GM18861 (cell line): Measurements from ENCODE around the gene CFAP299.
"Not testable (repeated sequence)": the region's sequence is repeated elsewhere in the genome, so short reads cannot be mapped to it uniquely, and the experiment has no call there.

Experiments
- ATAC-seq: cut with Tn5 transposase; IDR thresholded peaks from one replicate; pipeline ENCODE4 v1.9.1; 2021; ENCODE audit not compliant: unreplicated experiment

Gene CFAP299

DNA sequence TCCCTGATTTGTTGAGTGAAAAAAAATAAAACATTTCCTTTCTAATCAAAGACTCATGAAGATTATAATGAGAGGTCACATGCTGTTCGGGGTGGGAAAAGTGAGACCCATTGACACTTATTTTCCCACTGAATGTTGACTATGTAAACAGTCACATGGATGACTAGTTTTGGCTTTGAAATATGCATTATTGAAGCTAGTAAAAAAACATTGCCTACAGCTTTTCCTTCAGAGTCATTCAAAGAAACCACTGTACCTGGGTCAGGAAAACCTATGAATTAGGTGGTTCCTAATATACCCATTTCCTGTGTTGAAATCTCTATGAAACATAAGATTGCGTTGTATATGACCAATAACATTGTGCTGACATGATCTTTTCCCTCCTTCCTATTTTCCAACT is 251.2 kb downstream of the CFAP299 start:
- ATAC-seq = no peak

DNA sequence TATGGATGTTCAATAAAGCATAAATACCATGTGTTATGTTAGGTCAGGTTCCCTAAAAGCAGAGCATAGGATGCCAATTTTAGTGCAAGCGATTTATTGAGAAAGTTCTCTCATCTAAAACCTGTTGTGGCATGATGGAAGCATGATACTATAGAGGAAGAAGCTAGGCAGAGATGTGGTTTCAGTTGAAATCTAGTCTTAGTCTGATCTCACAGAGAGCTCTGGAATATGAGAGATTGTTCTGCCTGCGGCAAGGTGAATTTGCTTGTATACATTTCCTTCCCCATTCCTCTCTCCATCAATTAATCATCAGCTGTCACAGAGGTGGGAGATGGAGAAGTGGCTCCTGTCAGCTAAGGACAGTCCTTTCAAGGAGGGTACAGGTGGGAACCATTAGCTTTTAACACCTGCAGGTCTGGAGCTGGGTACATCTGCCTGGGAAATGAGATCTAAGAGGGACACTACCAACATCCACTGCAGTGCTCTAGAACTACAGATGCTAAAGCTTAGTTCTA is 252.4 kb downstream of the CFAP299 start:
- no peak for ATAC-seq

DNA sequence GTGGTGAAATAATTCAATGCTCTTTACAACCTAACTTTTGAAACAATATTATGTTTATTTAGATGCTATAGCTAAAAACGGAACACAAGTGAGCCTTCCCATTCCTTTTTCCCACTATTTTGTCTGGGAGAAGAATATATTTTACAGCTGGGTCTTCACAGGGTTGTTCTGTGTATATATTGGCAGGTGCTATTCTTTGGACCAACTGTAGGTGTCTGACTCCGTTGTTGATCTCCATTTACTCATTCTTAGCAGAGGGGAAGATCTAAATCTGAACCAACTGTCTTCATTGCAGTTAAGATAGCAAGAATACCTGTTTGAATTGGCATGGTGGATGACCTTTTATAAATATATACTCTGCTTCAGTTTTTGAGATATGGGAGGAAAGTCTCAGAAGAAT is 257.4 kb downstream of the CFAP299 start:
- peak; percentile 93 for ATAC-seq

DNA sequence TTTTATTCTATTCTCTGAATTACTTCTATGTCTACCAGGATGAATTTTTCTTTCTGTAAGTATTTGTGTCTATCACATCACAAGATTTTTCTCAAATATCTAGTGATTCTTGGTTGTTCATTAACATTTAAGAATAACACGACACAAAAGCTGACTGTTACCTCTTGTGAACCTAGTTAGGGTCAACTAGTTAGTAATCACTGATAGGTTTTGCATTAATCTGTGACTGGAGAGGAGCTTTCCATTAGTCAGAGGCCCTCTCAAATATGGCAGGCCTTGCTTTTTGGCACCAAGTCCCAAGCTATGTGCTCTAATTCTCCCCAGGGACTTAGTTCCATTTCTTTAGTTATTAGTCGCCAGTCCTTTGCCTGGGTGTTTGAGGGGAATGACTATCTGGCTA is 259.2 kb downstream of the CFAP299 start:
- ATAC-seq = no peak

DNA sequence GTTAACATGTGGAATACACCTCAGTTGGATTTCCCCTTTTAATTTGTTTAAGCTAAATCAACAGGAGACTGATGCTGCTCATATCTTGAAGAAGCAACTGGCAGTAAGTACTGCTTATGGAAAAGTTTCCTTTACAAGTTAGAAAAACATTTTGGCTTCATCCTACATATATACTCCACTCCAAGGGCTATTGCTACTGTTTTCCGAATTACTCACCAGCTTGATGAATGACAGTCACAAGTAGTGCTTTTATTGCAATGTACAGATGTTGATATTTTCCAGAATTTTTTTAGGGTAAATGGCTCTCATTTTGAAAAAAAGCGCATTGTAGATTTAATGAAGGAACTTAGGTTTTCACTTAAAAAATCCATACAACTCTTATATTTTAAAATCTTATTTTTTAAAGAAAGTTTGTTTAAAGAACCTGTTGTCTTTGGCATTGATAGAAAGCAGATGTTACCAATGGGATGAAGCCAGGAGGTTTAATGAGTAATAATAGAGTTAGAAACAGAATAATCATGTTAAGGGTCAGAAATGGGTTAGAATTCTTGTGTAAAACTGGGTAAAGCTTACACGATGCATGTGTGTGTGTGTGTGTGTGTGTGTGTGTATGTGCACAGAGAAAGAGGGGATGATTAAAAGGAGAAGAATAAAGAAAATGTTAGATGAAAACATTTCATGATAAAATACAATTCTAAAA is 272.9 kb downstream of the CFAP299 start:
- no peak for ATAC-seq

DNA sequence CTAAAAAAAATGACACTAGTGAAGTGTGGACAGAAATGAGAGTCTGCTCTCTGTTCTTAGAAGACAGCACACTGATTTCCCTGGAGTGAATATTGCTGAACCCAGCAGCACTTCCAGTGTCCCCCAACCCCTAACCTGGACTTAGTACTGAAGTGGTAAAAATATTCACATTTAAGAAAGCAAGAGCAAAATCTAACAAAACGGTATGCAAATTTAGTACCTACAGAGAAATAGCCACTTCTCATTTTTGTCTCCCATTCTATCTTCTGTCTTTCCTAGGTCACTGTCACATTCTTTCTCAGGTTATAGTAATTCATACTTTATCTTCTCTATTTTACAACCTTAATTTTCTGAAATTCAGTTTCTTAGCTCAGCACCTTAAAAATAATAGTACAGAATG is 274.7 kb downstream of the CFAP299 start:
- no peak for ATAC-seq

DNA sequence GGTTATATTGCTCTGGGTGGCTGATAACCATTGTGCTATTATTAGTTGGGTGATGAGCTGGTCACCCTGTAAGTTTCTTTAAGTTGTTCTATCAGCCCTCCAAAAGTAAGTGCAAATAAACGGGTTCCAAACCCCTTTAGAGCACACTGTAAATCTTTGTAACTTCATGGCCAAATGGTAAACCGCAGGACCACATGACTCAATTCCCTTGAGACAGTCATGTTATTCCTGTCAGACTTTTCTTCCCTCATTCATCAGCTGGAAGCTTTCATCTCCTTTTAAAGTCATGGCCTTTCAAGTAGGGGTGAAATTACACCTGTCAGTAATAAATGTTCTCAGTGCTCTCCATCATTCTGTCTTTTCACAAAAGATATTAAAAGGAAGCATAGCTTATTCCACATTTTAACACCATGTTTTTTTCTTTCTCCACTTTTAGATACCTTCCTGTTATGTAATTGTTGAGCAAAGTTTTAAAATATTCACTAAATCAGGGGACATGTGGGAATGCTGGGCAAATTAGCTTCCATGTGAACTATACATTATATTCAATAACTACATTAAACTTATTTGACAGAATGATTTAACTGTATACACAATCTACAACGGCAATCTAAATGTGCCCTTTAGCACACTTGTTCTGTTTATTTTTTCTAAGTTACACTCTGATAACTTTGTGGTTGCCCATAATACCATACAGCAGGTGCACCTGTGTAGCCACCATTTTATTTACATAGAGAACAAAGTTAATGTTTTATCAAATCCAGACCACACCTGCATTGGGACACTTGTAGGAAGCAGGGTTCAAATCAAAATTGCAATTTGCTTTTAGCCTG is 275.5 kb downstream of the CFAP299 start:
- peak; percentile 75 for ATAC-seq

DNA sequence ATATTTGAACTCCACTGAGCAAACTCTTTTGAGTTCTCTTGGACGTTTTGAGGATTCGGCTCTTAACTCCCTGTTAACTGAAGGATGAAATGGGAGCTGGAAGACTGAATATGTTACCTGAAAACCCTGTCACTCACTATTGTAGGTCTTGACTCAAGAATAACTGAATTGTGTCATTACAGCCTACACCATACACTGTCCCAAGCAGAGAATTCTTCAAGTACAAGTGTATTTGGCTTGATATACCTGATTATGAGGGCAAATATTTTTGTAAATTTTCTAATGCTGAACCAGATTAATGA is 276.1 kb downstream of the CFAP299 start:
- ATAC-seq = peak; percentile 4

DNA sequence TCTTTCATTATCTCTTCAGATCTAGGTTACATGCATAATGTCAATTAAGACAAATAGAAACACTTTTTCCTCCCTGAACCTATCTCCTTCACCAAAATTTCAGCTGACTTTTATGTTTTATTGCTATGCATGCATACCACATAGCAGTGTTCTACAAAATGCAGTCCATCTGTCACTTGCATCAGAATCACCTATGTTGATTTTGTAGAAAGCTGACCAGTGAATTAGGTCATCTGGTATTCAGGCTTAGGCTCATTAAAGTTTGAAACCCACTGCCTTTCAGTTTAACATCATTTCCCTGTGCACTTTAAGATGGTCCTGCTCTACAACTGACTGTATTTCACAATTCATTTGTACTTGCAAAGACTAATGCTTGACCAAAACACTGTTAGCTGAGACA is 277.9 kb downstream of the CFAP299 start:
- no peak for ATAC-seq

DNA sequence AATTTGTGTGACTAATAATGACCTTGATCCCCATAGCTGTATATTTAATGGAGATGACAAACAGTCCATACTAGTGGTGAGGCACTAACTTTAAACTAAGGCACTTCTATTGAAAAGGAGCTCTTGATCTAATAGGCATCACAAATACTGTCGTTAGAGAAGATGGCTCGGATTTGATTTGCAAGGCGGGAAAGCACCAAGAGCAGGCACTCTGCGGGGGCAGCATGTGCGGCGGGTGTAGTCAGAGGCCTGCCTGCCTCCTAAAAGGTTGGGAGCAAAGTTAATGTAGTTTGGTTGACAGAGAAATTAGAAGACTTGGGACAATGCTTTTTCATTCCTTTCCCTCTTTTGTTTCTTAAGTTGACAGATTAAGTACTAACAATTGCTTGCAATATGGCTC is 278.8 kb downstream of the CFAP299 start:
- ATAC-seq = no peak

DNA sequence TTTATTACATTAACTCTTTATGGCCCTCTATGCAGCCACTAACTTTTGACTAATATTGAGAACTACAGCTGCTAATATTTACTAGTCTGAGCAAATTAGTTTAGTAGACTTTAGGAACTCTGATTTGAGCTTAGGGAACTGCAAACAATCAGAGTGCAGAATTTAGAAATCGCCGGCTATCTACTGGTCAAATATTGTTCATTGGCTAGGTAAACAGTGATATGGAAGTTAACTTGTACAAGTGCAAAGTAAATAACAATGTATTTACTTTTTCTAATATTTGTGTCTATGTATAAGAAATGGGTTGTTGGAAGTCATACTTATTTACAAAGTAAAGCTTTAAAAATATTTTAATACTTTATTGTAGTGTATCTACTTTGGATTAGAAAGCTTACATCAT is 279.6 kb downstream of the CFAP299 start:
- ATAC-seq = no peak

DNA sequence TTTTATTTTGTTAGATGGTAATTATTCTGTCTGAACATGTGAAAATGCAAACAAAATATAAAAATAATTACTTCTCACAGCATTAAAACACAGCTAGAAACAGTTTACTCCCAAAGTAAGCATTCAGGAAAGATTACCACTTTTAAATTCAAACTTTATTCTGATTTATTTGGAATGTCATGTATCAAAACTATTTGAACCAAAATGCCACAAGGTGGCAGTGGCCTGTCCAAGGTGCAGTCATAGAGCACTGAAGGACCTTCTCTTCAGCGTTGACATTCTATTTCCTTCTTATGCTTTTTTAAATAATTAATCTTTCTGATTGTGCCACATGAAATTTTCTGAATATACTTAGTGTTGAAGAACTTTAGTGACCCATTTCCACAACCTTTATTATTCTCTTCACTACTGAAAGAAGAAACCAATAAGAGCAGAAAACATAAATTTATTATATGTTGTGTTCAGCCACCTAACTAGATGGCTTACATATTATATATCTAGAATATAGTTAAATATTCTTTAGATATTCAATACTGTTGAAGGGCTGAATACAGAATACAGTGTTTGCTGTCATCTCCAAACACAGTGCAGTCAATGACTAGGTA is 283.6 kb downstream of the CFAP299 start:
- ATAC-seq = no peak

DNA sequence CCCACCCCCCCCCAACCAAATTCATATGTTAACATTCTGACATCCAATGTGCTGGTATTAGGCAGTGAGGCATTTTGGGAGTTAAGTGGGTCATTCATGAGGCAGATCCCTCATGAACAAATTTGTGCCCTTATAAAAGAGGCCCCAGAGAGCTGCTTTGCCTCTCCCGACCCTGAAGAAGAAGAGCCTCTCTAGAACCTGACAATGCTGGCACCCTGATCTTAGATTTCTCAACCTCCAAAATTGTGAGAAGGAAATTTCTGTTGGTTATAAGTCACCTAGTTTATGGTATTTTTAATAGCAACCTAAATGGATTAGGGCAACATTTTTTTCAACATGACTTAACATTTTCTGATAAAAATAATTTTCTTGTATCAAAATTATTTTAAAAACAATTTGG is 296.3 kb downstream of the CFAP299 start:
- ATAC-seq = no peak

DNA sequence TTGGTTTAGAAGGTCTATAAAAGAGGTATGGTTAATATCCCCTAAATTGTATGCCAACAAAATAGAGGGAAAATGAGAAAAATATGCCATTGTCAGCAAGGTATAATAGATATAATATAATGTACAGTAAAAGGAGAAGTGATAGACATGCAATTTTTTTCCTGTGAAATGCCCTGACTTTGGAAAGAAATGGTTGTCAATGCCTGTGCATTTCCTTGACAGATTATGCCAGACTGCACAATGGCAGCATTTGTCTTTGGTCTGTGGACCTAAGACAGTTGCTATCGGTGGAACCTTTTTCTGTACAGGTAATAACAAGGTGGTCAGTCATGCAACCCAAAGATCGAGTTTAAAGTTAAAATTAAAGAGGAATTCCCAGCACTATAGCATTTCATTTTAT is 301.7 kb downstream of the CFAP299 start:
- ATAC-seq = no peak

DNA sequence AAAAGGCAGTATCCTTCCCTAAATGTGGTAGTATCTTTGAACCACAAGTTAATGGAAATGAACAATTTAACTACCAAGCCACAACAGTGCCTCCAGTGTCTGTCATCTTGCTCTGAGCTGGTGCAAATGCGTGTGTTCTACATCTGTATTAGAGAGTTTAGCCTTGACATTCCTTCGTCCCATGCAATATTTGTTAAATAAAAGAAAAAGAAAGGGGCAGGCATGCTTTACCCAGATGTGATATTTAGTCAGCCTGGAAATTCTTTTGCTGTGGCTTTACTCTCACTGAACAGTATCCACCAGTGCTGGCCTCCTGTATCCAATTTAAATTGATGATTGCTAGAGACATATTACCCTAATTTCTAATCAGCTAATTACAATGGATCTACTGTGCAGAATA is 310.5 kb downstream of the CFAP299 start:
- no peak for ATAC-seq

DNA sequence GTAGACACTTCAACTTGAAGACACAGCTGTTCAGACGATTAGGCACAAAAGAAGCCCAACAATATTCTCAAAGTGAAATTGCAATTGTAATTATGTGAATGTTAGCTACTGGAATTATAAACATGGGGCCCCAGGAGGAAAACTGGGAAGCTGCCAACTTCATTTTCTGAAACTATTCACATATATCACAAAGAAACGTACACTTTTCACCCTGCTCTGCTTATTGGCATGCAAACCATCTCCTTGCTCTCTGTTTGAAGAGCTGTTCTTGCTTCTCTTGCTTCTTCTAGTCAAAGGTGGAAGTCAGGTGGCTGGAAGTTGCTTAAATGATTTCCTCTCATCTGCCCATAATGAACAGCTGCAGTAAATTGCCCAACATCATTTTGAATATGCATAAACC is 320.1 kb downstream of the CFAP299 start:
- ATAC-seq = no peak

DNA sequence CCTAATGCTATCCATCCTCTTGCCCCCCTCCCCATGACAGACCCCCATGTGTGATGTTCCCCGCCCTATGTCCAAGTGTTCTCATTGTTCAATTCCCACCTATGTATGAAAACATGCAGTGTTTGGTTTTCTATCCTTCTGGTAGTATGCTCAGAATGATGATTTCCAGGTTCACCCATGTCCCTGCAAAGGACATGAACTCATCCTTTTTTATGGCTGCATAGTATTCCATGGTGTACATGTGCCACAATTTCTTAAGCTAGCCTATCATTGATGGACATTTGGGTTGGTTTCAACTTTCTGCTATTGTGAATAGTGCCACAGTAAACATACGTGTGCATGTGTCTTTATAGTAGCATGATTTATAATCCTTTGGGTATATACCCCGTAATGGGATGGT is 334.6 kb downstream of the CFAP299 start:
- not testable (repeated sequence) for ATAC-seq

DNA sequence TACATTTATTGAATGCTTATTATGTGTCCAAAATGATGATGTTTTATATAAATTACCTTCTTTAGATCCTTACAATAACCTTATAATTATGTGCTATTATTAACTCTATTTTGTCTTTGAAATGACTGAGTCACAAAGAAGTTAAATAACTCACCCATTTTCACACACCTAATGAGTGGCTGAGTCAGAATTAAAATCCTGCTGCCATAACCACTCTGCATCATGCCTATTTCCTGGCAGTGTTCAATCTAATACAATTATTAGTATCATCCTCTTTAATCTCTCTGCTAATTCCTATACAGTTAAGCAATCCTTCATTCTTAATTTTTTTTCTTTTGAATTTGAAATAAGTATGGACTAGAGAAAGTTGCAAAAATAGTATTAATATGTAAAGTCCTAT is 342.9 kb downstream of the CFAP299 start:
- no peak for ATAC-seq

DNA sequence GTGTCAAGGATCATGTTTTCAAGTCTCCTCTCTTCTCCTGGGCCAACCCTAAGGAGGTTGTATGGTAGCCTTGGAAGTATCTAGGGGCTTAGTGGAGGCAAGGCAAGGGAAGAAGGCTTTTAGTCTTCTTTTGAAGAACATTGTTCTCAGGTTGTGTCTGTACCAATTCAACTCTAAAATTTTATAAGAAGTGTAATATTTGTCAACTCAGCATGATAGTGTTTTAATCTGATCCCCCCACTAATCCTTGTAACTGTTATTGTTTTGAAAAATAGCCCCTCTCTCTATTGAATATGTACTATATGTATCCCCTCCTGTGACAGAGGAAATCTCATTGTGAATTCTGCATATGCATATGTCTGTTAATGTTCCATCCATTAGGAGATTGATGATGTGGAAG is 345.4 kb downstream of the CFAP299 start:
- no peak for ATAC-seq

DNA sequence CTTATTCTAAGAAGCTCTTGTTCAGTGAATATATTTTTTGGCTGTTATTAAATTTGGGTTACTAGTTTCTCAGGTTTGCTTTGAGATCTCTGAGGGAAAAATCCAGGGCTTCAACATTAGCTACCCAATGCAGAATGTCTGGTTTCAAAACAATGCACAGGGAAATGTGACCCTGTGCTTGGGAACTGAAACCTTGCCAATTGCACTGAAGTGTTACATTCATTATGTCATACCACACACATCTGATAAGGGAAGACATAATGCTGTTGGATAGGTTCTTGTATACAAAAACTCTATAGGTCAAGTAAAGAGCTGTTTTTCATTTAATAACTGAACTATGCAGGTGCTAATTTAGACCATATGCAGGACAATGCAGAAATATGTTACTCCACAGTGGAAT is 349.7 kb downstream of the CFAP299 start:
- no peak for ATAC-seq

DNA sequence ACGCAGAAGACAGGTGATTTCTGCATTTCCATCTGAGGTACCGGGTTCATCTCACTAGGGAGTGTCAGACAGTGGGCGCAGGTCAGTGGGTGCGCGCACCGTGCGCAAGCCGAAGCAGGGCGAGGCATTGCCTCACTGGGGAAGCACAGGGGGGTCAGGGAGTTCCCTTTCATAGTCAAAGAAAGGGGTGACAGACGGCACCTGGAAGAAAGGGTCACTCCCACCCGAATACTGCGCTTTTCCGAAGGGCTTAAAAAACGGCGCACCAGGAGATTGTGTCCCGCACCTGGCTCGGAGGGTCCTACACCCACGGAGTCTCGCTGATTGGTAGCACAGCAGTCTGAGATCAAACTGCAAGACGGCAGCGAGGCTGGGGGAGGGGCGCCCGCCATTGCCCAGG is 352.2 kb downstream of the CFAP299 start:
- not testable (repeated sequence) for ATAC-seq

DNA sequence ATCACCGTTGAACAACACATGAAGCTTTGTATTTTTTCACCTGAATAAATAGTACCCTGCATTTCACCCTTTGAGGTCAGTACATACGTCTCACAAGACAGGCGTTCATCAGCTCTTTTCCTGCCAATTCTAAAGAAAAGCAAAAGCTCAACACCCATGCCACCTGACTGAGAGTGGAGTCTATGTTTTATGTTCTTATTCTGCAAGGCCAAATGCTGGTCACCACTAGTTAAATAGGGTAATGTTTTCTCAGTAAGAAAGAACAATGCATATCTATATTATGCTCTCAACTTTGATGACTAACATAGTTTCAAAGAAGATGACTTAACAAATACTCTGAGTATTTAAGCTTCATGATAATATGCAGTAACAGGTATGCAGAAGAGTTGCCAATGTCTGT is 358.6 kb downstream of the CFAP299 start:
- ATAC-seq = no peak
